Glutamatergic neuron (in vitro differentiated cells): ENCODE results near the gene RGS17. TPM values are rescaled to one million over a fixed set of nuclear protein-coding genes. Genes with fewer than 3 reads are reported as not detected.

Experiments
- DNase-seq: peaks from one replicate; pipeline ENCODE4 v3.0.0; 2022
- H3K27ac Mint-ChIP-seq: one replicate; pipeline ENCODE4 v1.8.0; 2020; ENCODE audit warnings: mild to moderate bottlenecking, mixed read lengths, inconsistent platforms; ENCODE audit not compliant: unreplicated experiment
- H3K27me3 Mint-ChIP-seq: one replicate; pipeline ENCODE4 v1.8.0; 2020; ENCODE audit warnings: mild to moderate bottlenecking, moderate library complexity, mixed read lengths, inconsistent platforms; ENCODE audit not compliant: unreplicated experiment
- H3K36me3 Mint-ChIP-seq: one replicate; pipeline ENCODE4 v1.8.0; 2020; ENCODE audit warnings: mild to moderate bottlenecking, mixed read lengths, inconsistent platforms; ENCODE audit not compliant: unreplicated experiment
- H3K4me1 Mint-ChIP-seq: one replicate; pipeline ENCODE4 v1.8.0; 2020; ENCODE audit warnings: mild to moderate bottlenecking, low read depth, mixed read lengths, inconsistent platforms; ENCODE audit not compliant: unreplicated experiment
- H3K4me3 Mint-ChIP-seq: one replicate; pipeline ENCODE4 v1.8.0; 2020; ENCODE audit warnings: mild to moderate bottlenecking, mixed read lengths, inconsistent platforms; ENCODE audit not compliant: unreplicated experiment
- H3K9me3 Mint-ChIP-seq: one replicate; pipeline ENCODE4 v1.8.0; 2020; ENCODE audit warnings: mild to moderate bottlenecking, moderate library complexity, mixed read lengths, inconsistent platforms; ENCODE audit not compliant: unreplicated experiment
- total RNA-seq: library from RNA; stranded (reverse); fragmentation: NEBNext Ultra II Directional; extraction: Animal tissue kit (Norgen Biotek cat#: 25700); gene quantifications from one replicate; pipeline ENCODE4 v1.2.1, GENCODE V29; 2021; ENCODE audit not compliant: unreplicated experiment
- TF ChIP-seq, protein P1 (sequence below): fragments of 200-600 bp; sonication (generic); IDR thresholded peaks from one replicate; pipeline ENCODE4 v1.5.0; 2021; ENCODE audit not compliant: partially characterized antibody, unreplicated experiment

Gene RGS17
- total RNA-seq, 1 donor from 2014 or later, result 11.5 TPM

DNA sequence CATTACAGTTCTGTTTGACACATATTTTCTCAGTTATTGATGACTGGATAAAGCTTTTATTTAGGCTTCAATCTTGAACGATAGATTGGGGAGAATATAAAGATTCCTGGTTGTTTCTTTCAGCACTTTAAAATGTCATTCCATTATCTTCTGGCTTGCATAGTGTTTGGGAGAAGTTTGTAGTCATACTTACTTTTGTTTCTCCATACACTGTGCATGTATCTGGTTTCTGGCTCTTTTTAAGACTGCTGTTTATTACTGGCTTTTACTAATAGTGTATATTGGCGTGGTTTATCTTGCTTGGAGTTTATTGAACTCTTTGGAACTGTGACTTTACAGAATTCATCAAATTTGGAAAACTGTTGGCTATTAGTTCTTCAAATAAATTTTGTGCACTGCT, 49.2 kb downstream of the RGS17 start:
- H3K27me3 Mint-ChIP-seq, result no peaks in the 10 kb centered on the region
- no peak for DNase-seq
- H3K4me1 Mint-ChIP-seq, result peaks cover 4% of the 10 kb centered on the region
- no peaks in the 10 kb centered on the region for H3K9me3 Mint-ChIP-seq
- no peak overlapping the region for H3K4me3 Mint-ChIP-seq
- TF ChIP-seq, protein P1, sequence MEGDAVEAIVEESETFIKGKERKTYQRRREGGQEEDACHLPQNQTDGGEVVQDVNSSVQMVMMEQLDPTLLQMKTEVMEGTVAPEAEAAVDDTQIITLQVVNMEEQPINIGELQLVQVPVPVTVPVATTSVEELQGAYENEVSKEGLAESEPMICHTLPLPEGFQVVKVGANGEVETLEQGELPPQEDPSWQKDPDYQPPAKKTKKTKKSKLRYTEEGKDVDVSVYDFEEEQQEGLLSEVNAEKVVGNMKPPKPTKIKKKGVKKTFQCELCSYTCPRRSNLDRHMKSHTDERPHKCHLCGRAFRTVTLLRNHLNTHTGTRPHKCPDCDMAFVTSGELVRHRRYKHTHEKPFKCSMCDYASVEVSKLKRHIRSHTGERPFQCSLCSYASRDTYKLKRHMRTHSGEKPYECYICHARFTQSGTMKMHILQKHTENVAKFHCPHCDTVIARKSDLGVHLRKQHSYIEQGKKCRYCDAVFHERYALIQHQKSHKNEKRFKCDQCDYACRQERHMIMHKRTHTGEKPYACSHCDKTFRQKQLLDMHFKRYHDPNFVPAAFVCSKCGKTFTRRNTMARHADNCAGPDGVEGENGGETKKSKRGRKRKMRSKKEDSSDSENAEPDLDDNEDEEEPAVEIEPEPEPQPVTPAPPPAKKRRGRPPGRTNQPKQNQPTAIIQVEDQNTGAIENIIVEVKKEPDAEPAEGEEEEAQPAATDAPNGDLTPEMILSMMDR, result no peak
- H3K27ac Mint-ChIP-seq, result no peak overlapping the region
- H3K36me3 Mint-ChIP-seq, result no peaks in the 10 kb centered on the region

DNA sequence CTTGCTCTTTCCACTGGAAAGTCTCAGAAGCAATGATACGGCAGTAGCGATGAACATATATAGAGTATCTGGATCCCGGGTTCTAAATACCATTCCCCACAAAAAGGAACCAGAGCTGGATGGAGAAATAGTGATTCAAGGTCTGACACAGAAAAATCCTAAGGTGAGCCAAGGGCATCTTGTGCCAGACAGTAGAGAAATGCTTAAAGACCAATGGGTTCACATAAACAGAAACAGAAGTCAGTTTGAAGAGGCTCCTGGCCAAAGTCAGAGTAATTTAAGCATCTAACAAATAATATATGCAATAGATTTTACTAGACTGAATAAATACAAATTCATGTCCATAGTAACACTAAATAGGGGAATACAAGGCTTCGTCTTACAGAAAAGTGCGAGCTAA, 54.7 kb downstream of the RGS17 start:
- Mint-ChIP-seq H3K27me3 (no peaks in the 10 kb centered on the region), H3K4me3 (no peak overlapping the region), H3K9me3 (no peaks in the 10 kb centered on the region), H3K4me1 (peaks cover 5% of the 10 kb centered on the region), H3K27ac (no peak overlapping the region), H3K36me3 (no peaks in the 10 kb centered on the region)
- TF ChIP-seq, protein P1, result no peak
- DNase-seq, result no peak

DNA sequence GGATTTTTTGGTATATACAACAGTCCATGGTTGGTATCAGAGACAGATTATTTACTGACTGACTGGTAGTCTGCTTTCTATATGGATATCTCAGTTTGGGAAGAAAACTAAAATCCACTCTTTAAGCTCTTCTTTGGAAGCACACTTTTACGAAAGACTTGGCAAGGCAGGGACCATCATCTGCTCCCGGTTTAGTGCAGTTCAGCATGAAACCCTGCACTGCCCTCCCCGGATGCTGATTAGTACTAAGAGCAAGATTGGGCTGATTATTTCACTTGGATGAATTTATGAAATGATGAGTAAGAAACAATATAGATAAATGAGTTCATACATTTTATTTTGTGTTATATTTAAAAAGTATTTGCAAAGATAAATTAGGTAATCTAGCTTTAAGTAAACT, 56.3 kb downstream of the RGS17 start:
- H3K27ac Mint-ChIP-seq, result no peak overlapping the region
- H3K4me3 Mint-ChIP-seq, result no peak overlapping the region
- TF ChIP-seq, protein P1, result no peak
- H3K9me3 Mint-ChIP-seq, result no peaks in the 10 kb centered on the region
- peaks cover 5% of the 10 kb centered on the region for H3K4me1 Mint-ChIP-seq
- DNase-seq, result no peak
- H3K36me3 Mint-ChIP-seq, result no peaks in the 10 kb centered on the region
- no peaks in the 10 kb centered on the region for H3K27me3 Mint-ChIP-seq

DNA sequence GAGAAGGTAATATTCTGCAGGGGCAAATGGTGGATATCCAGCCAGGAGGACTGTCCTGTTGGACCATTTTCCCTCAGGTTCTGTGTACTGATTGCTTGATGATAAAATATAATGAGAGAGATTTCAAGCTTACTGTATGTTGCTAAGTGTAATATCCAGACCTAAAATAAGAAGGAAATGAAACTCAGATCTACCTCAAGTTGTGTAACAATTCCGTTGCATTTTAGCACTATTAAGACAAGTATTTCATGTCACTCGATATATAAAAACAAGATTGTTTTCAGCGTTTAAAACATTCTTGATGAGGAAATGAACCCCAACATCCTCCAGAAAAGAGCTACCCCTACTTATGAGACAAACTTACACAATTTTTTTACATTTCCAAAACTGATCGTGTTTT, 57.2 kb downstream of the RGS17 start:
- Mint-ChIP-seq H3K27ac (no peak overlapping the region), H3K4me3 (no peak overlapping the region), H3K9me3 (no peaks in the 10 kb centered on the region), H3K27me3 (no peaks in the 10 kb centered on the region), H3K36me3 (no peaks in the 10 kb centered on the region), H3K4me1 (peaks cover 5% of the 10 kb centered on the region)
- TF ChIP-seq, protein P1, result no peak
- no peak for DNase-seq

DNA sequence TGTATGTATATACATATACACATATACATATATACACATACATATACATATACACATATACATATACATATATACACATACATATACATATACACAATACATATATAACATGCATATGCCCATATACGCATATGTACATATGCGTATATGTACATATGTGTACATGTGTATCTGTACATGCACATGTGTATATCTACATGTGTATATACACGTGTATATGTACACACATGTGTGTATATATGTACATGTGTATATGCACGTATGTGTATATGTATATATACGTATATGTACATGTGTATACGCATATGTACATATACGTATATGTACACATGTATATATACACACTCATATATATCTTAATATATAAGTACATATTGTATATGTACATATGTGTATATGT, 60.3 kb downstream of the RGS17 start:
- Mint-ChIP-seq H3K9me3 (no peaks in the 10 kb centered on the region), H3K4me3 (no peak overlapping the region), H3K36me3 (peaks cover 11% of the 10 kb centered on the region), H3K4me1 (peaks cover 5% of the 10 kb centered on the region), H3K27ac (no peak overlapping the region), H3K27me3 (peaks cover 2% of the 10 kb centered on the region)
- TF ChIP-seq, protein P1, result no peak
- DNase-seq, result no peak
